PC-9 (cell line): Measurements from ENCODE around the gene CKAP5. TPM values are rescaled to one million over a fixed set of nuclear protein-coding genes. Genes with fewer than 3 reads are reported as not detected.

Experiments
- BruUV-seq: library from RNA; stranded (reverse); fragments of 400-500 nt; replicated peaks from 2 replicates; lab custom pipeline; 2021; lab: Mats Ljungman, UMichigan
- CTCF ChIA-PET: fragments of 300-600 bp; sonication (Branson Sonifier 250); formaldehyde crosslinking; loops from one replicate; lab custom pipeline; 2022; ENCODE audit warnings: antibody characterized with exemption; lab: Charles Lee
- POLR2A ChIA-PET: fragments of 300-600 bp; sonication (Branson Sonifier 250); formaldehyde crosslinking; loops from one replicate; lab custom pipeline; 2022; ENCODE audit warnings: antibody characterized with exemption; ENCODE audit not compliant: unreplicated experiment; lab: Charles Lee
- DNase-seq, 2 experiments: peaks; one replicate each; pipeline versions ENCODE4 v3.0.0 to v3.0.0-alpha.2; 2015 to 2022; ENCODE audit warnings: mixed read lengths in 1 of 2
- H2AFZ ChIP-seq: fragments of 200-600 bp; sonication (generic); 2 replicates; pipeline ENCODE4 v1.8.1; 2017; ENCODE audit warnings: antibody characterized with exemption
- H3F3A ChIP-seq: fragments of 200-600 bp; sonication (generic); 2 replicates; pipeline ENCODE4 v1.8.1; 2017; ENCODE audit warnings: antibody characterized with exemption, mild to moderate bottlenecking, low read depth; ENCODE audit not compliant: insufficient read depth
- H3K27ac ChIP-seq: fragments of 200-600 bp; sonication (generic); 2 replicates; pipeline ENCODE4 v1.6.1; 2016; ENCODE audit warnings: mixed run types
- H3K27me3 ChIP-seq: fragments of 200-600 bp; sonication (generic); 2 replicates; pipeline ENCODE4 v1.6.1; 2016; ENCODE audit warnings: low read depth, mixed run types; ENCODE audit not compliant: insufficient read depth
- H3K36me3 ChIP-seq: fragments of 200-600 bp; sonication (generic); 2 replicates; pipeline ENCODE4 v1.6.1; 2016; ENCODE audit warnings: low read depth, mixed run types
- H3K4me1 ChIP-seq: fragments of 200-600 bp; sonication (generic); replicated peaks from 2 replicates; pipeline ENCODE4 v1.6.1; 2016; ENCODE audit warnings: mixed run types; ENCODE audit not compliant: insufficient read depth
- H3K4me2 ChIP-seq: fragments of 200-600 bp; sonication (generic); 2 replicates; pipeline ENCODE4 v1.6.1; 2017; ENCODE audit warnings: mixed run types
- H3K4me3 ChIP-seq: fragments of 200-600 bp; sonication (generic); 2 replicates; pipeline ENCODE4 v1.6.1; 2016; ENCODE audit warnings: mixed run types
- H3K79me2 ChIP-seq: fragments of 200-600 bp; sonication (generic); 2 replicates; pipeline ENCODE4 v1.6.1; 2017; ENCODE audit warnings: low read depth, mixed run types
- H3K9me2 ChIP-seq: fragments of 200-600 bp; sonication (generic); 2 replicates; pipeline ENCODE4 v1.8.1; 2017; ENCODE audit warnings: mild to moderate bottlenecking; ENCODE audit not compliant: insufficient read depth
- H3K9me3 ChIP-seq: fragments of 200-600 bp; sonication (generic); 2 replicates; pipeline ENCODE4 v1.8.1; 2016; ENCODE audit warnings: low read depth; ENCODE audit not compliant: insufficient read depth
- H4K20me1 ChIP-seq: fragments of 200-600 bp; sonication (generic); 2 replicates; pipeline ENCODE4 v1.8.1; 2017; ENCODE audit not compliant: insufficient read depth
- CTCF ChIP-seq: fragments of 200-600 bp; sonication (generic); conservative IDR thresholded peaks from 2 replicates; pipeline ENCODE4 v1.6.1; 2017; ENCODE audit warnings: mixed run types, antibody characterized with exemption, mild to moderate bottlenecking, moderate library complexity
- EZH2 ChIP-seq: fragments of 200-600 bp; sonication (generic); IDR thresholded peaks from 2 replicates; pipeline ENCODE4 v1.8.0; 2017; ENCODE audit warnings: antibody characterized with exemption, low read depth
- intact Hi-C: fragments of 100-400 bp; cut with micrococcal nuclease; formaldehyde crosslinking; loops from one replicate; pipeline ENCODE4 v1.10.0; 2022; ENCODE audit not compliant: unreplicated experiment
- total RNA-seq: library from RNA; stranded (reverse); gene quantifications from 2 replicates; pipeline ENCODE4 v1.2.3, GENCODE V29; 2021

Gene CKAP5
- total RNA-seq, 1 experiment from 2014 or later, result 195 TPM

GRCh38 chr11:46860218-46860617, 14.1 kb upstream of the CKAP5 start:
- Histone ChIP-seq H3K9me2 (no peaks in the 10 kb centered on the region), H3K4me1 (no peaks in the 10 kb centered on the region), H3F3A (no peaks in the 10 kb centered on the region), H3K9me3 (no peaks in the 10 kb centered on the region), H4K20me1 (no peaks in the 10 kb centered on the region), H2AFZ (no peak overlapping the region), H3K27ac (no peak overlapping the region), H3K36me3 (no peaks in the 10 kb centered on the region), H3K4me3 (no peak overlapping the region), H3K27me3 (no peaks in the 10 kb centered on the region), H3K4me2 (no peak overlapping the region), H3K79me2 (no peaks in the 10 kb centered on the region)
- DNase-seq, result no peak
- ChIA-PET POLR2A (no interaction called here), CTCF (no interaction called here)
- TF ChIP-seq CTCF (no peak), EZH2 (no peak)
- BruUV-seq, result no TSS peak
- intact Hi-C loops, result no loop called here

GRCh38 chr11:46858920-46859546, 13.0 kb upstream of the CKAP5 start:
- H4K20me1 ChIP-seq, result no peaks in the 10 kb centered on the region
- ChIA-PET CTCF (no interaction called here), POLR2A (no interaction called here)

GRCh38 chr11:46857666-46858065, 11.6 kb upstream of the CKAP5 start:
- Histone ChIP-seq H3K4me1 (no peaks in the 10 kb centered on the region), H3K4me3 (no peak overlapping the region), H3K79me2 (no peaks in the 10 kb centered on the region), H3K9me2 (no peaks in the 10 kb centered on the region), H3K27ac (no peak overlapping the region), H3K9me3 (no peaks in the 10 kb centered on the region), H3K4me2 (no peak overlapping the region), H3K27me3 (no peaks in the 10 kb centered on the region), H2AFZ (no peak overlapping the region), H3F3A (no peaks in the 10 kb centered on the region), H3K36me3 (no peaks in the 10 kb centered on the region), H4K20me1 (no peaks in the 10 kb centered on the region)
- BruUV-seq, result no TSS peak
- TF ChIP-seq CTCF (no peak), EZH2 (no peak)
- no peak for DNase-seq
- intact Hi-C loops, result no loop called here
- ChIA-PET CTCF (no interaction called here), POLR2A (no interaction called here)

More at GRCh38 chr11:46858920-46859546, 13.0 kb upstream of the CKAP5 start:
- H3K27ac ChIP-seq, result no peak overlapping the region
- no TSS peak for BruUV-seq
- no peak for TF ChIP-seq CTCF
- no peak for TF ChIP-seq EZH2
- no peaks in the 10 kb centered on the region for H3K9me3 ChIP-seq
- no peaks in the 10 kb centered on the region for H3F3A ChIP-seq
- H3K36me3 ChIP-seq, result no peaks in the 10 kb centered on the region
- no peaks in the 10 kb centered on the region for H3K27me3 ChIP-seq
- no peak overlapping the region for H2AFZ ChIP-seq
- no peaks in the 10 kb centered on the region for H3K4me1 ChIP-seq
- H3K79me2 ChIP-seq, result no peaks in the 10 kb centered on the region
- H3K4me2 ChIP-seq, result no peak overlapping the region
- no peaks in the 10 kb centered on the region for H3K9me2 ChIP-seq
- DNase-seq, result no peak
- no peak overlapping the region for H3K4me3 ChIP-seq
- intact Hi-C loops, result no loop called here
